ENCODE measurements around the gene IQCF2. TPM values are rescaled to one million over a fixed set of nuclear protein-coding genes. Genes with fewer than 3 reads are reported as not detected.

Gene IQCF2
- total and polyA plus RNA-seq, 2 donors (not counting 3 experiments of a cell fraction or from before 2014, with no cell fraction given): not detected

GRCh38 chr3:51819151-51819550 is 42.3 kb upstream of the IQCF2 start:
- ChIA-PET POLR2A (no interaction called here), CTCF (interaction anchor here (1.6 kb wide), 1 partner anchor 19 kb away, joined by 5 read pairs; no protein-coding TSS in a partner anchor)
- Histone ChIP-seq H3K4me2 (ENCODE audit: insufficient read depth, low read length) (no peak overlapping the region), H3K4me3 (replicated peaks in 1 of 3; ENCODE audit: insufficient read depth in 1 of 3, low read depth in 1 of 3, low read length in 3 of 3) (no peak overlapping the region), H3K79me2 (ENCODE audit: control insufficient read depth, insufficient read depth, low read length) (no peaks in the 10 kb centered on the region), H3K27ac (ENCODE audit: insufficient read depth, low read depth, low read length) (no peak overlapping the region), H3K27me3 (ENCODE audit: control insufficient read depth in 2 of 2, insufficient read depth in 2 of 2, low read length in 2 of 2) (no peaks in the 10 kb centered on the region), H3K9ac (replicated peaks; ENCODE audit: extremely low read depth, insufficient read depth, low read length) (no peak overlapping the region), H3K9me3 (replicated peaks; ENCODE audit: control insufficient read depth, insufficient read depth, low read length) (no peaks in the 10 kb centered on the region), H3K9me1 (replicated peaks; ENCODE audit: control insufficient read depth, extremely low read depth, insufficient read depth, low read length) (no peaks in the 10 kb centered on the region), H2AFZ (ENCODE audit: low read depth, low read length) (no peak overlapping the region), H3K36me3 (ENCODE audit: control insufficient read depth in 2 of 2, extremely low read depth in 1 of 2, insufficient read depth in 2 of 2, low read length in 2 of 2) (no peaks in the 10 kb centered on the region), H3K4me1 (ENCODE audit: control insufficient read depth, extremely low read depth, insufficient read depth, low read length) (no peaks in the 10 kb centered on the region), H4K20me1 (replicated peaks; ENCODE audit: control insufficient read depth, extremely low read depth, insufficient read depth, low read length) (no peaks in the 10 kb centered on the region)
- no peak for TF ChIP-seq CTCF (IDR thresholded peaks at IDR 0.05; ENCODE audit: extremely low read depth in 1 of 2, insufficient read depth in 1 of 2, low read depth in 1 of 2, low read length in 2 of 2)
- TF ChIP-seq MAX (IDR thresholded peaks at IDR 0.05; ENCODE audit: insufficient read depth, insufficient read length): no peak
- TF ChIP-seq MYC (IDR thresholded peaks at IDR 0.05; ENCODE audit: low read depth, low read length): no peak
- TF ChIP-seq POLR2A (IDR thresholded peaks at IDR 0.05; ENCODE audit: low read depth, low read length): no peak
- no peak for TF ChIP-seq EZH2 (IDR thresholded peaks at IDR 0.05; ENCODE audit: borderline replicate concordance, low read depth, low read length, severe bottlenecking)
- no peak for TF ChIP-seq JUN (IDR thresholded peaks at IDR 0.05; ENCODE audit: borderline replicate concordance, insufficient read depth, insufficient read length, low read depth)
- intact Hi-C loops (cut with micrococcal nuclease) (no loop called here), dilution Hi-C loops (cut with MboI; ENCODE audit: extremely low pct_ligation_motif_present, low sequenced_read_pairs) (no loop called here)
- no peak for FAIRE-seq
- DNase-seq (ENCODE audit: low read depth, low spot score): no peak
- no TSS peak for BruUV-seq (replicated peaks)
